GM12892 (cell line): ENCODE data around the gene KCNIP2.

Experiments
- DNase-seq: peaks from one replicate; pipeline ENCODE4 v3.0.0; 2011; ENCODE audit not compliant: insufficient read length
- FAIRE-seq: peaks from 2 replicates; lab custom pipeline; 2011; peaks lifted over from hg19 to GRCh38; lab: Jason Lieb, UNC
- POLR2A ChIP-seq: IDR thresholded peaks from 2 replicates; pipeline ENCODE4 v1.6.1; 2011; ENCODE audit warnings: low read depth, low read length, control low read depth
- POLR2AphosphoS5 ChIP-seq: IDR thresholded peaks from 2 replicates; pipeline ENCODE4 v1.6.1; 2011; ENCODE audit warnings: low read depth, low read length, control low read depth
- TAF1 ChIP-seq: IDR thresholded peaks from 2 replicates; pipeline ENCODE4 v1.6.1; 2011; ENCODE audit warnings: low read depth, mild to moderate bottlenecking, control low read depth, low read length, borderline replicate concordance

The KCNIP2 gene

DNA sequence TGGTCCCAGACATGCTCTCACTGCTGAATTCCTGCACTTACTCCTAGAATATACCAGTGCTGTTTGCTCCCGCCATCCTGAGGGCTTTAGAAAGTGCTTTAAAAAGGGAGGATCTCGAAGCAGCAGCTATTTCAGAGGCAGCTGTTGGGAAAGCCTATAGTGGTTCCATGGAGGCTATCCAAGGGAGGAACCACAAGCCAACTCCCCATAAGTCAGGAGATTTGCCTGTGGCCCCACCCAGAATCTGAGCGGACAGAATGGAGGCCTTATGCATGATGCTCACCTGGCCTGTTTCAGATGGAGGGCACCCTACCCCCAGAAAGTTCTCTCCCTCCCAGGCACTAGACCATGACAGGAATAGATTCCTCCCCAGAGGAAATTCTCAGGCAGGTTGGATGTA, 2.3 kb upstream of the KCNIP2 start:
- DNase-seq (no peak), FAIRE-seq (no peak)
- TF ChIP-seq POLR2A (no peak), POLR2AphosphoS5 (no peak), TAF1 (no peak)

DNA sequence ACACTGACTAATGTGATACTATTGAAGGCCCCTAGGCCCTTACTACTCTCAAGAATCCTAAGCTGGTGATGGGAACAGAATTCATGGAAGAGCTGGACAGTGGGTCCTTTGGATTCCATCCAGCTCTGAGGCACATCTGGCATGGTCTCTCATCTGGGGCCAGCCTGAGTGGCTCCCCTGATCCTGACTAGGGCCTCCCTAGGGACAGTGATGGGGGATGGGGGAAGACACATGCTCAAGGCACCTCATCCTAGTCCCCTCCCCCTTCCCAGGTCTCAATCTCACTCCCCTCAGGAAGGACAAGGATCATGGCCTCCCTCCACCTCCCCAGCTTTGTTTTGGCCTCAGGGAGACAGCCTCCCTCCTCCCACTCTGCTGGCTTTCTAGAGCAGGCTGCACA, 1.8 kb downstream of the KCNIP2 start:
- no peak for TF ChIP-seq TAF1
- no peak for TF ChIP-seq POLR2AphosphoS5
- no peak for TF ChIP-seq POLR2A
- FAIRE-seq (peak; percentile 57), DNase-seq (no peak)

DNA sequence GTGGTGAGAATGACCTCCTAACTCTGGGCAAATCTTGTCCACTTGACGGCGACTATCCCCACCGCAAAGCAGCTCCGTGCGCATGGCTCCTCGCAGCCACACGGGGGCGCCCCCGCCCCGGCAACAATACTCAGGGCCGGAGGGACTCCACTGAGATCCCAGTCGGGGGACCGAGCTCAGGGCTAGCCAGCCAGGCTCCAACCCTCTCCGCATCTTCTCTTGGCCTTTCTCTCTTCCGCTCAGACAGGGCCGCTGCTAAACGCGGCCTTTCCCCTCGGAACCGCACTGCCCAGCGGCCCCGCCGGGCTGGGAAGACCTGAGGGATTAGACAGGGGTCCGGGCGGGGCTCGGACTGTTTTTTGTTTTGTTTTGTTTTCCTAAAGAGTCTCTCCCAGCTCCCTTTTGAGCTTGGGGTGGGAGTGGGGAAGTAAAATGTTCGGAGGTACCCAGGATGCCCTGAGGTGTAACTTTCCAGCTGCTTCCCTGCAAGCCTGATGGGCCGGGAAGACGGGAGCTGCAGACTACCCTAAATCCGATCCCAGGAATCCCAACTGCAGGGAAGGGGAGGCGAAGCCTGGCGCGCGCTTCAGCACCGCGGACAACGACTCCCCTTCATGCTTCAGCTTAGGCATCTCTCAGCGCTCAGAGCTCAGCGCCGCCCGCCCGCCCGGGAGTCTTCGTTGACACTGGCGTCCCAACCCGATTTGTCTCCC, 2.7 kb downstream of the KCNIP2 start:
- TF ChIP-seq TAF1, result no peak
- TF ChIP-seq POLR2AphosphoS5, result 0 out of 2 replicates have a peak, but pooled peaks have one; percentile 18
- FAIRE-seq (peak; percentile 91), DNase-seq (peak; percentile 90)

DNA sequence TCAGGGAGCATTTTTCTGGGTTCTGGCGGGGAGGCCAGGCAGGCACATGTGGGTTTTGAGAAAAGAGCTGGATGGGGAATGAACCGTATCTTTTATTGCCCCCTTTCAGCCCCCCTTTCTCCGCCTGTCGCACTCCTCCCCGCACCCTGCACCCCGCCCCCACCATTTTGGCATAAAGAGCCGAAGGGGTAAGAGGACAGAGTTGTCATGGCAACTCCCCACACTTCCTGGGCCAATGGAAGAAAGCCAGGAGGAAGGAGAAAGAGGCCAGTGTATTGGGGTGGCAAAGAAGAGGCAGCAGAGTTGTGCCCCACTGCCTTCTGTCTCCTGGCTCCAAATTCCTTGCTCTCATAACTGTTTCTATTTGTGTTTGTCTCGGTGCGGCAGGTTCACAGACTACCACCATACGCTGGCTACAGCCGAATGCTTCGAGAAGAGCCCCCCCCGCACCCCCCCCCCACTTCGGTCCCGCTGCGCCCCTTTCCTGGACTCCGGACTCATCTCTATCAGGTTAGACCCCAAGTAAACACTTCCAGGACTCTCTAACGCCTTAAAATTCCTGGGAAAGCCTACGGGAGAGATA, 3.4 kb downstream of the KCNIP2 start:
- TF ChIP-seq POLR2AphosphoS5 (no peak), TAF1 (no peak), POLR2A (no peak)
- DNase-seq, result no peak
- no peak for FAIRE-seq

DNA sequence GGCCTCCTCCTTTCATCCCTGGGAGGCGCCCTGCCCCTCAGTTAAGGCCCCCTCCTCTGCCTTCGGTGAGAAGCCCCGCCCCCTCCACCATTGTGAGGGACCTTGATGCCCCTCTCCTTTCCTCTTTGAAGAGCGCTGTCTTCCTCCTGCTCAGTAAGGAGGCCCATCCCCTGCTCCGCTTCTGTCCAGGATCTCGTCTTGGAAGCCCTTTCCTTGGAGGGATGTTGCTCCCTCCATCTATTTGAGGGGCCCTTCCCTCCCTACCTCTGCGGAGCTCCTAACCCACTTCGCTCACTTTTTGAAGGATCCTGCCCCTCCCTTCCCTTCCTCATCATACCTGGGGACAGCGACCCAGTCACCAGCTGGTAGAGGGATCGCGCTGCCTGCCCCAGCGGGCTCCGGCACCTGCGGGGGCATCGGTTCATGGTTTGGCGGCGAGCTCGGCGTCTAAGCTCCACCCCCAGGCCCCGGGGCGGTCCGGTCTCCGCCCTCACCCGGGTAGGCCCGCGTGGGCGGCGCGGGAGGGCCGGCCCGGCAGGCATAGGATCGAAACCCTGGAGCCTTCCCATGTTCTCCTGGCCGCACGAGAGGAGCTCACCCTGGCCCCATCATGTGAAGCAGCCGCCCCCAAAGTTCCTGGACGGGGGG, 4.1 kb downstream of the KCNIP2 start:
- peak; percentile 54 for FAIRE-seq
- TF ChIP-seq POLR2AphosphoS5 (no peak), POLR2A (no peak), TAF1 (no peak)
- peak; percentile 78 for DNase-seq

DNA sequence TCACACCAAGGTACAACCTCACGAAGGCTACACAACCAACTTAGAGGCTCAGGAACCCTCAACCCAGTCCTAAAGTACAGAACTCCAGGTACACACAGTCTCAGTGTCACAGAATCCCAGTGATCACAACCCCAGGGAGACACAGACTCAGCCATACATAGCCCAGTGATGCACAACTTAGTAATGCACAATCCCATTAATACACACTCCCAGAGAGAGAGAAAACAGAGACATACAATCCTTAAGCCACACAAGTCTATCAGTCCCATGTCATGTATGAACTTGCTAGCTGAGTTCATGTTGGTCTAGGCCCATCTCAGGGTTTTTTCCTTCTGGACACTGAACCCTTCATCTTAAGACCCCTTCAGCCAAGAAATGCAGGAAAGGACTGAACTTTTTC, 4.6 kb downstream of the KCNIP2 start:
- FAIRE-seq (no peak), DNase-seq (no peak)
- no peak for TF ChIP-seq POLR2AphosphoS5
- no peak for TF ChIP-seq TAF1
- TF ChIP-seq POLR2A, result no peak

DNA sequence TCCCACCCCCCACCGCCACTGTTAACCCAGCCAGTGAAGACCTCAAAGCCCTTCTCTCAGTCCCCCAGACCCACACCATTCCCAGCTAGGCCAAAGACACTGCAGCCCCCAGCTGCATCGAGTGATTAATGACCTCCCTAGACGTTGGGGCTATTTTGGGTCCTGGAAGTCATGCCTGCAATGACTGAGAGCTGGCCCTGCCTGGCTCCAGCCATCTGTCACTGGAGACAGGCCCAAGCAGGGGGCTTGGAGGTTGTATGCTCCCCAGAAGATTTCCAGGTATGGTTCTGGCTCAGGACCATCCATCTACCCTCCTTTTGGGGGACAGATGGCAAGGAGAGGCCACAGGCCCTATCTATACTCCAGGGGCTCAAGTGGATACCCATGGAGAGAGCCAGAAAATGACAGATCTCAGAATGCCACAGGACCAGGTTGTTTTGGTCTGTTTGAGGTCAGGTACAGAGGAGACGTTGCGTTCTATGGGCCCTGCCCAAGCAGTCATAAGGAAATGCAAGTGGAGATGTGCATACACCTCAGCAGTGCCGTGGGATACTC, 5.1 kb downstream of the KCNIP2 start:
- DNase-seq (no peak), FAIRE-seq (no peak)
- TF ChIP-seq TAF1 (no peak), POLR2AphosphoS5 (no peak), POLR2A (no peak)

DNA sequence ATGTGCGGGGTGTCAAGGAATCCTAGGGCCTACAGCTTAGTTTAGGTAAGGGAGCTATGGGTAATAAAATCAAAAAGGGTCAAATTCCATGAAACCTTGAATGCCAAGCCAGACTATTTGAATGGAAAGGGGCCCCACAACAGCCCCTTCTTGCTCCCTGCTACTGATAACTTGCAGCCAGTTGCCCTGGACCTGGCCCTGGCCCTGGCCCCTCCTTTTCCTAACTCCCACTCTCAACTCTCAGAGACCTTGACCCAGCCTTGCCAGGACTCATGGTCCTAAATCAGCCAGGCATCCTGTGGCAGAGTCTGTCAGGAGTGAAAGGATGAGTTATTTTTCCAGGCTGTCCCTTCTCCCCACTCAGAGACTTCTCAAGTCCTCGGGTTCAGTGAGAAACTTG, 5.9 kb downstream of the KCNIP2 start:
- no peak for DNase-seq
- no peak for FAIRE-seq
- TF ChIP-seq POLR2AphosphoS5, result no peak
- no peak for TF ChIP-seq TAF1
- no peak for TF ChIP-seq POLR2A

DNA sequence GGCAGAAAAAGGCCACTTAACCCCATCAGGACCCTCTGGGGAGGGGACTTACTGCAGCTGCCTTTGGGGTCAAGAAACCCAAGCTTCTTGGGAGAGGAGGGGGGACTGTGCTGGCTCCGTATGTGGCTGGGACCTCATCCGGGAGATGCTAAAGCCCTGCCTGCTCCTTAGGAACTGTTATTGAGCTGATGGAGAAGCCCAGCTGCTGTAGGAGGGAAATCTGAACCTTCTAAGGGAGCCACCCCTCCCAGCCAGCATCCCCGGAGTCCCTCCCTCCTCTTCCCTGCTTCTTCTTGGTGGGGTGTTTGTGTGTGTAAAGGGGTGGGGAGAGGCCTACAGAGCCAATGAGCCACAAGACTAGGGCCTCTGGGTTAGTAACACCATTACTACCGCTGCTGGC, 8.2 kb downstream of the KCNIP2 start:
- DNase-seq (no peak), FAIRE-seq (no peak)
- TF ChIP-seq POLR2AphosphoS5, result no peak
- no peak for TF ChIP-seq POLR2A
- no peak for TF ChIP-seq TAF1

DNA sequence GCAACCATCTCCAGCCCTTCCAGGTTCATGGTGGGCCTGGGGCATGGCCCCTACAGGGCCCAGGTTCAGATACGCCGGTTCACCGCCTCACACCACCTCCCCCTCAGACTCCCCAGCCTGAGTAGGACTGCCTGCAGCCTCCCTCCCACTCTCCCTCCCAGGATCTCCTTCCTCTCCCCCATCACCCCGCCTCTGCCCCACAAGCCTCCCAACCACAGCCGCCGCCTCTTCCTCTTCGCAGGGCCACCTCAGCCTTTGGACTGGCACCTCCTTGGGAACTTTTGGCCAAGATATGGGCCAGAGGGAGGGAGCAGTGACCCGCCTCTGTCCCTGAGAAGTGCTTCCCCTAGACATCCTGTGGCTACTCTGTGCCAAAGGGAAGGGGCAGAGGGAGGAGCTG, 9.3 kb downstream of the KCNIP2 start:
- TF ChIP-seq POLR2AphosphoS5 (no peak), TAF1 (no peak)
- DNase-seq, result no peak
- no peak for FAIRE-seq

DNA sequence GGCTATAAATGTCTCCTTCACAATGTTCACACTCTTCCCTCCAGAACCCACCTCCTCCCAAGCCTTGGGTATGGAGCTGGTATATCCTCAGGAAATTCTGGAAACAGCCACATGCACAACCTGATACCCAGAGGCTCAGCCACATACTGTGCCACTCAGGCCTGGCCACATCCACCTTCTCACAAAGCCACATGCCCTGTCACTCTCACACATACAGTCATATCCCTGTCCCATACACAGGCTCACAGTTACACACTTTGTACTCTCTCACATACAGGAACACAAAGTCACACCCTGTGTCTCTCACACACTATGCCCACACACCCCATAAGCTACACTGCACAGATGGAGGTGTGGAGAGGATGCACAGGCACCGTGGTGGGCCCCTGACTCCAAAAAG, 10.1 kb downstream of the KCNIP2 start:
- TF ChIP-seq POLR2A (no peak), TAF1 (no peak), POLR2AphosphoS5 (no peak)
- no peak for DNase-seq
- FAIRE-seq, result no peak
